Measurements from ENCODE around the gene MOG. TPM values are rescaled to one million over a fixed set of nuclear protein-coding genes. Genes with fewer than 3 reads are reported as not detected.

Gene MOG
- total RNA-seq, 1 donor from 2014 or later, result not detected

DNA sequence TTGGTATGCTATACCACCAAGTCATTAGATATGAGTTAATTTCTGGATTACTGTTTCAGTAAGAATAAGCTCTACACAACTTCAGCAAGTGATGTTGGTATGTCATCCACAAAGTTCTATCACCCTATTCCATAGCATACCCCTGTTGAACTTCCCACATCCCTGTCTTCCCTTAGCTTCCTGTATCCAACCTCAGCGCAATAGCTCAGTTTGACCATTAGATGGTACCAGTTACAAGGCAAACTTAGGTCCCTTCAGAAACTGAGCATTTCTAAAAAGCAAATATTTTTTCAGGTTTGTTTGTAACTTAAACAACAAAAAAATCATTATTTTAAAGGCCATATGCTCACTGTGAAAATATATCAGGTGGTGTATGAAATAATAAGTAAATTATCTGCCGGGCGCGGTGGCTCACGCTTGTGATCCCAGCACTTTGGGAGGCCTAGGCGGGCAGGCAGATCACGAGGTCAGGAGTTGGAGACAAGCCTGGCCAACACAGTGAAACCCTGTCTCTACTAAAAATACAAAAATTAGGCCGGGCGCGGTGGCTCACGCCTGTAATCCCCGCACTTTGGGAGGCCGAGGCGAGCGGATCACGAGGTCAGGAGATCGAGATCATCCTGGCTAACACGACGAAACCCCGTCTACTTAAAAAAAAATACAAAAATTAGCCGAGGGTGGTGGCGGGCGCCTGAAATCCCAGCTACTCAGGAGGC is 8.8 kb upstream of the MOG start:
- peak; percentile 46 for TF ChIP-seq CTCF (IDR thresholded peaks at IDR 0.05)
- intact Hi-C loops (cut with DNase I), result no loop called here
- H3K36me3 ChIP-seq, result no peaks in the 10 kb centered on the region
- H3K27me3 ChIP-seq (ENCODE audit: low read depth), result no peaks in the 10 kb centered on the region
- H3K27ac ChIP-seq, result no peak overlapping the region
- no peaks in the 10 kb centered on the region for H3K9me3 ChIP-seq
- DNase-seq, result no peak
- no peak for ATAC-seq
- H3K4me3 ChIP-seq, result no peak overlapping the region
- H3K4me1 ChIP-seq, result peaks cover 5% of the 10 kb centered on the region

DNA sequence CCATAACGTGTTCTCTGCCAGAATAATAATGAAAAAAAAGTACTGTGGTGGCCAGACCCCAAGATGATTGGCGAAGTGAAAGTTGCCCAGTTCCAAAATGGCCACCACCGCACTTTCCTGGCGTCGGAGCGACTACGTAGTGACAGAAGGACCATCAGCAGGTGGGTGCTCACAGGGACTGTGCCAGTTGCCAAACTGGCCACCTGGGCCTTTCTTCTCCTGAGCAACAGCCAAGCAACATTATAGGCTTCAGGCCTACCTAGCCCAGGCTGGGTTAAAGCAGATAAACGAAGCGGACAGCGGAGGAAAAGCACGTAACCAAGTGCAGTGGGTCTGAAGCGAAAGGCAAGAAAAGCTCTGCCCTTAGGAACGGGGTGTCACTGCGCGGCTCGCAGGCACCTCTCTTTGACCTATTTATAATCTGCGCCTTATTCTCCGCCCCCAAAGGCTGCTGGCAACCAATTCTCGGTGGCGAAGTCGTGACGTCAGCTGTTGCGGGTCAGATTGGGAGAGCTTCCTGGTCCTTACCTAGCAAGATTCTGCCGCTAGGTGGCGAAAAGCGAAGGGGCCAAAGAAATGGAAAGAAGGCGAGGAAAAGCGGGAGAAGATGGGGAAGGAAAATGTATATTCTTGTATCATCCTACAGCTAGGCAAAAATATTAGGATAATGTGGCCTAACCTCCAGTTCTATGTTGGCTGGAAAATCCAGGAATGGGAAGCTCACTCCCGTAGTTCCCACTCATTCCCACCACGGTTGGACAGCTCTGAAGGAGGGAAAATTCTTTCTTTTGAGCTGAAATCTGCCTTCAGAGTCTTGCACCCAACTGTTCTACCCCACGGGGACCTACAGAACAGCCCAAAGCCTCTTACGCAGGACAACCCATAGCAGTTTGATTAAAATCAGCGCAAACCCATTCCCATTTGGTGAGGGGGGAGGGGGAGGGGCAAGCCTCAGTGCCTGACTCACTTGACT is 6.9 kb upstream of the MOG start:
- Histone ChIP-seq H3K4me3 (peak overlapping the region; percentile 62), H3K36me3 (no peaks in the 10 kb centered on the region), H3K27ac (peak overlapping the region; percentile 96), H3K27me3 (ENCODE audit: low read depth) (peaks cover 11% of the 10 kb centered on the region), H3K4me1 (peaks cover 5% of the 10 kb centered on the region), H3K9me3 (no peaks in the 10 kb centered on the region)
- DNase-seq (peak; percentile 98), ATAC-seq (peak; percentile 97 to 98)
- intact Hi-C loops (cut with DNase I), result no loop called here
- peak; percentile 90 for TF ChIP-seq CTCF (IDR thresholded peaks at IDR 0.05)

- Histone ChIP-seq H3K4me3 (no peak overlapping the region), H3K27ac (no peak overlapping the region), H3K4me1 (peaks cover 5% of the 10 kb centered on the region), H3K36me3 (no peaks in the 10 kb centered on the region), H3K27me3 (ENCODE audit: low read depth) (peaks cover 18% of the 10 kb centered on the region), H3K9me3 (no peaks in the 10 kb centered on the region)
- DNase-seq (no peak), ATAC-seq (no peak)
- TF ChIP-seq CTCF (IDR thresholded peaks at IDR 0.05), result peak; percentile 63
- intact Hi-C loops (cut with DNase I), result no loop called here
Observed at GRCh38 chr6:29651413-29652197, 5.3 kb upstream of the MOG start.

GRCh38 chr6:29652198-29652584 is 4.7 kb upstream of the MOG start:
- Histone ChIP-seq H3K4me1 (peaks cover 5% of the 10 kb centered on the region), H3K36me3 (no peaks in the 10 kb centered on the region), H3K27ac (no peak overlapping the region), H3K9me3 (no peaks in the 10 kb centered on the region), H3K4me3 (no peak overlapping the region), H3K27me3 (ENCODE audit: low read depth) (peaks cover 21% of the 10 kb centered on the region)
- intact Hi-C loops (cut with DNase I), result no loop called here
- ATAC-seq (no peak), DNase-seq (no peak)
- no peak for TF ChIP-seq CTCF (IDR thresholded peaks at IDR 0.05)

DNA sequence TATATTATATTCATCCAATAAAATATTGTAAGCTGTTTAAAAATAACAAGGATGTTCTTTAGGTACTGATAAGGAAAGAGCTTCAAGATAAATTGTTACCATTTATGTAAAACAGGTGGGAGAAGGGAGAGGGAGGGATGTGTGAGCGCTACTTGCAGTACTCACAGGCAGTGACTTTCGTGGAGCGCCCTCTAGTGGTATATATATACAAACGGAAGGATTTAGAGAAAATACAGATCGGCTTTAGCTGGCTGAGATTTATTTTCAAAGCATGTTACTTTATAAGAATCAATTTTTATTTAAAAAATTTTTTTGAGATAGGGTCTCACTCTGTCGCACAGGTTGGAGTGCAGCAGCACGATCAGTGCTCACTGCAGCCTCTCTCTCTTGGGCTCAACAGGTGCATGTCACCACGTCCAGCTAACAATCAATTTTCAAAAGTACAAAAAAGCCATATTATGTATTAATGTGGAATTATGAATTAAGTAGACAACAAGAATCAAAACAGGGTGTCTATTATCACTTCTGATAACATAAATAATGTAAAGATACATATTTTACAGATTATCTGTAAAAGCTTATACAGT is 3.3 kb upstream of the MOG start:
- no peak overlapping the region for H3K27ac ChIP-seq
- no peak overlapping the region for H3K4me3 ChIP-seq
- peaks cover 5% of the 10 kb centered on the region for H3K4me1 ChIP-seq
- H3K27me3 ChIP-seq (ENCODE audit: low read depth), result peaks cover 21% of the 10 kb centered on the region
- intact Hi-C loops (cut with DNase I), result no loop called here
- TF ChIP-seq CTCF (IDR thresholded peaks at IDR 0.05), result peak; percentile 79
- DNase-seq (no peak), ATAC-seq (no peak)
- H3K36me3 ChIP-seq, result no peaks in the 10 kb centered on the region
- no peaks in the 10 kb centered on the region for H3K9me3 ChIP-seq

All from lower lobe of right lung (tissue), 2 donors.